ENCODE data around the gene GPR152.
"Not testable (repeated sequence)": the region's sequence is repeated elsewhere in the genome, so short reads cannot be mapped to it uniquely, and the experiment has no call there.

- not testable (repeated sequence) for TF ChIP-seq CTCF (IDR thresholded peaks at IDR 0.05; ENCODE audit: insufficient read depth, low read depth, low read length); EZH2 (IDR thresholded peaks at IDR 0.05; ENCODE audit: insufficient read depth, low read length)
These were observed 25.0 kb upstream of the GPR152 start for GRCh38 chr11:67477344-67478050.
